ENCODE measurements around the gene ANO4.

DNA sequence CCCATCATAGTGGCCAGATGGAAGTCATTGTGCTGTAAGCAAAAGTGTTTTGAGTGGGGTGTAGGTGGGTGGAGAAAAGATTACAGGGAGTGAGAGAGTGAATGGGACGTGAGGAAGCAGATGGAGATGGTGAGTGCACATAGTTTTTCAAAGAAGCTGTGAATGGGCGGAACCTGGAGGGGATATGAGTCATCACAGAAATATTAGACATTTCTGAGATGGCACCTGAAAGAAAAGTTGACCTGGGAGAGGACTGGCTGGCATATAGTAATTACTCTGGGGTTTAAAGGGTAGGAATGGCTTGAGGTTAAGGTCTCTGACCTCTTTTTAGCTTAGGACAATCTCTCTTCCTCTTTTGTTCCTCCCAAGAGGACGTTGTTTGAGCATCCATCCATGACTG lies 50.5 kb downstream of the ANO4 start:
- TF ChIP-seq, protein P1, sequence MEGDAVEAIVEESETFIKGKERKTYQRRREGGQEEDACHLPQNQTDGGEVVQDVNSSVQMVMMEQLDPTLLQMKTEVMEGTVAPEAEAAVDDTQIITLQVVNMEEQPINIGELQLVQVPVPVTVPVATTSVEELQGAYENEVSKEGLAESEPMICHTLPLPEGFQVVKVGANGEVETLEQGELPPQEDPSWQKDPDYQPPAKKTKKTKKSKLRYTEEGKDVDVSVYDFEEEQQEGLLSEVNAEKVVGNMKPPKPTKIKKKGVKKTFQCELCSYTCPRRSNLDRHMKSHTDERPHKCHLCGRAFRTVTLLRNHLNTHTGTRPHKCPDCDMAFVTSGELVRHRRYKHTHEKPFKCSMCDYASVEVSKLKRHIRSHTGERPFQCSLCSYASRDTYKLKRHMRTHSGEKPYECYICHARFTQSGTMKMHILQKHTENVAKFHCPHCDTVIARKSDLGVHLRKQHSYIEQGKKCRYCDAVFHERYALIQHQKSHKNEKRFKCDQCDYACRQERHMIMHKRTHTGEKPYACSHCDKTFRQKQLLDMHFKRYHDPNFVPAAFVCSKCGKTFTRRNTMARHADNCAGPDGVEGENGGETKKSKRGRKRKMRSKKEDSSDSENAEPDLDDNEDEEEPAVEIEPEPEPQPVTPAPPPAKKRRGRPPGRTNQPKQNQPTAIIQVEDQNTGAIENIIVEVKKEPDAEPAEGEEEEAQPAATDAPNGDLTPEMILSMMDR (IDR thresholded peaks at IDR 0.05), result no peak
- TF ChIP-seq POLR2A (IDR thresholded peaks at IDR 0.05), result no peak
